Activated naive CD8-positive, alpha-beta T cell (primary cell): ENCODE data around the gene C11orf91.
A peak's percentile ranks its signal among the peaks of the same experiment; 100 is the strongest.
"Not testable (repeated sequence)": the region's sequence is repeated elsewhere in the genome, so short reads cannot be mapped to it uniquely, and the experiment has no call there.

ENCODE experiments used
- H3K27ac Mint-ChIP-seq: one replicate; pipeline ENCODE4 v1.8.0; 2021; ENCODE audit warnings: mixed read lengths
- H3K27me3 Mint-ChIP-seq: one replicate; pipeline ENCODE4 v1.8.0; 2021; ENCODE audit warnings: mixed read lengths
- H3K36me3 Mint-ChIP-seq: one replicate; pipeline ENCODE4 v1.8.0; 2021; ENCODE audit warnings: mixed read lengths
- H3K4me1 Mint-ChIP-seq: one replicate; pipeline ENCODE4 v1.8.0; 2021; ENCODE audit warnings: low read depth, mixed read lengths
- H3K4me3 Mint-ChIP-seq: one replicate; pipeline ENCODE4 v1.8.0; 2021; ENCODE audit warnings: mild to moderate bottlenecking, mixed read lengths
- H3K9me3 Mint-ChIP-seq: one replicate; pipeline ENCODE4 v1.8.0; 2021; ENCODE audit warnings: low read depth, mixed read lengths

C11orf91 gene

DNA sequence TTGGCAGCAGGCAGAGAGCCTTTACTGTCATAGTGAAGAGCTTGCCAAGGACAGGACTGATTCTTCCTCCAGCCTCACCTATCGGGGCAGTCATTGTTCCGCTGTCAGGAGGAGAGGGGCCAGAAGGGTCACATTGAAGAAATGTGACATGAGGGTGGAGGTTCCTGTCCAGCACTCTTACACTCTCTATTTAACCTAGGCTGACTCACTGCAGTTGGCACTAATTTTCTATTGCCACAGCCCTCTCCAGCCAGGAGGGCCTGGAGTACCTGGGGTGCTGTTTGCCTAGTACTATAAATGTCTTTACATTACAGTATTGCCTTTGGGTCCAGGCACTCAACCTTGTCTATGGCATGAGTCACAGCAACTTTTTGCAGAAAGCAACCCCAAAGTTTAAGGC is 7.2 kb upstream of the C11orf91 start:
- not testable (repeated sequence) for H3K4me3 Mint-ChIP-seq, H3K4me1 Mint-ChIP-seq, H3K27ac Mint-ChIP-seq, H3K9me3 Mint-ChIP-seq, H3K36me3 Mint-ChIP-seq, H3K27me3 Mint-ChIP-seq

DNA sequence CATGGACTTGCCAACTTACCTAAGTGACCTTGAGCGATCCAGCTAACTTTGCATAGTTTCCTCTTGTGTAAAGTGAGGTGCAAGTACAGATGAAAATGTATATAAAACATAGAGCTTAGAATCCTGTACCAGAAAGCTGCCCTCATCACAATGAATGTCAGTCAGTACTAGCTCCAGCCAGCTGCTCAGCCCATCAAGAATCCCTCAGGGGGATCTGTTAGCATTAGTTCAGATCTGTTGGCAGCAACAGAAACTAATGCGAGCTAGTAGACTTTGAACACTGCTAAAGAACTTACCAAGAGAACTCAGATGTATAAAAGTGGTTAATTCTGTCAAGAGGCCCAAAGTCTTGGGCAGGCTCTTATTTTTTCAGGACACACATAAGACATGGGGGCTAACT is 6.3 kb upstream of the C11orf91 start:
- Mint-ChIP-seq H3K27ac (no peak overlapping the region), H3K36me3 (peaks cover 6% of the 10 kb centered on the region), H3K4me1 (peaks cover 4% of the 10 kb centered on the region), H3K27me3 (no peaks in the 10 kb centered on the region), H3K9me3 (no peaks in the 10 kb centered on the region), H3K4me3 (no peak overlapping the region)

DNA sequence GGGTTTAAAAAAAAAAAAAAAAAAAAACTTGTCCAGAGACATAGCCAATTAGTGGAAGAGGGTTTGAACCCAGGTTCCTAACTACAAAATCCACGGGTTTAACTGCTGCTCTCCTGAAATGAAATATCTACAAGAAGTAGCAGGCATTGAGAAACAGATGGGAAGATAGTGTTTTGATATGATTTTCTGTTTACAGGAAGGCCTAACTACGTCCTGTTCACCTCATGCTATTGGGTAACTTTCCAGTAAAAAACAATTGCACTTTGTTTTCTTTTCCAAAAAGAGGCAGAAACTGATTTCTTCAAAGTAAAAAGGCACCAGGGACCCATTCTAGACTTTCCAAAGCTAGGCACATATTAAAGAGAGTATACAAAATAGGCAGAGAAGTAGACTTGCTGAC is 5.9 kb upstream of the C11orf91 start:
- H3K4me1 Mint-ChIP-seq = peaks cover 5% of the 10 kb centered on the region
- H3K27me3 Mint-ChIP-seq = no peaks in the 10 kb centered on the region
- H3K36me3 Mint-ChIP-seq = peaks cover 6% of the 10 kb centered on the region
- H3K9me3 Mint-ChIP-seq = no peaks in the 10 kb centered on the region
- peak overlapping the region; percentile 3 for H3K27ac Mint-ChIP-seq
- H3K4me3 Mint-ChIP-seq = no peak overlapping the region

DNA sequence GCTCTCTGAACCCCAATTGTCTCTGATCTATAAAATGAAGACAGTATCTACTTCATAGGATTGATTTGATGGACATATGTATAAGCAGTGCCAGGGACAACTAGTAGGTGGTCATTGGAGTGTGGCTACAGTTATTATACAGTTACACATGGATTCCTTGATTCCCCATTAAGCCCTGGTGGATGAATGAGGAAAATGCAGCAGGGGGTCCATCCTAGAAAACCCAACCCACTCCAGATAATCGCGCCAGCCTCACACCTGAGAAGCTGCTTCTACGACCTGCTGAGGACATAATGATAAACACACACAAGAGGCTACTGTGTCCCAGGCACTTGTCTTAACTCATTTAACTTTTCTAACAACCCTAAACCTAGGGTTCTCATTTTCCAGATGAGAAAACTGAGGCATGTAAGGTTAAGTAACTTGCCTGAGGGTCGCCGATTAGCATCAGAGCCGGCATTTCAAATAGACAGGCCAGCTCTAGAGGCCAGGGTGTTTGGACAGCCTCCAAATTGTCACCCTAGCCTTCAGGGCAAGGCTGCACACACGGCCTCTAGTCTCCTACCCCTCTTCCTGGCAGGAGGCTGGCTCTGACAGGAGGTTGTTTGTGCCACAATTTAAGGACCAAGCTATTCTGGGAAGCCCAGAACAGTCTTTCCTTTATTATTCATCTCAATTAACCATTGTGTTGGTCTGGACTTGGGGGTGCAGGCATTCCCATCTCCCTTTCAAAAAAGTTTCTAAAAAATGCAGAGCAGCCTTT is 3.8 kb upstream of the C11orf91 start:
- Mint-ChIP-seq H3K4me3 (no peak overlapping the region), H3K27me3 (no peaks in the 10 kb centered on the region), H3K4me1 (peaks cover 15% of the 10 kb centered on the region), H3K9me3 (no peaks in the 10 kb centered on the region), H3K36me3 (peaks cover 3% of the 10 kb centered on the region), H3K27ac (no peak overlapping the region)

DNA sequence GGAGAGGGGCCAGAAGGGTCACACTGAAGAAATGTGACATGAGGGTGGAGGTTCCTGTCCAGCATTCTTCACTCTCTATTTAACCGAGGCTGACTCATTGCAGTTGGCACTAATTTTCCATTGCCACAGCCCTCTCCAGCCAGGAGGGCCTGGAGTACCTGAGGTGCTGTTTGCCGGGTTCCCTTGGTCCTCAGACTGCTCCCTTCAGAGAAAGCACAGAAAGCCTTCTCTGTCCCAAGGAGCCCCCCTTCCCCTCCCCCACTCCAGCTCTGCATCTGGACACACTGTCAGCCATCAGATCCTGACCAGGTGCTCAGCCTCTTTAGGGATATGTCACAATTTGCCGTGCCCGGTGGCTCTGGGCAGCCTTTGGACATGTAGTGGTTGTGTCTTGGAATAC is 3.2 kb upstream of the C11orf91 start:
- no peaks in the 10 kb centered on the region for H3K9me3 Mint-ChIP-seq
- peaks cover 15% of the 10 kb centered on the region for H3K4me1 Mint-ChIP-seq
- no peak overlapping the region for H3K27ac Mint-ChIP-seq
- H3K27me3 Mint-ChIP-seq = no peaks in the 10 kb centered on the region
- H3K36me3 Mint-ChIP-seq = peaks cover 3% of the 10 kb centered on the region
- H3K4me3 Mint-ChIP-seq = no peak overlapping the region

DNA sequence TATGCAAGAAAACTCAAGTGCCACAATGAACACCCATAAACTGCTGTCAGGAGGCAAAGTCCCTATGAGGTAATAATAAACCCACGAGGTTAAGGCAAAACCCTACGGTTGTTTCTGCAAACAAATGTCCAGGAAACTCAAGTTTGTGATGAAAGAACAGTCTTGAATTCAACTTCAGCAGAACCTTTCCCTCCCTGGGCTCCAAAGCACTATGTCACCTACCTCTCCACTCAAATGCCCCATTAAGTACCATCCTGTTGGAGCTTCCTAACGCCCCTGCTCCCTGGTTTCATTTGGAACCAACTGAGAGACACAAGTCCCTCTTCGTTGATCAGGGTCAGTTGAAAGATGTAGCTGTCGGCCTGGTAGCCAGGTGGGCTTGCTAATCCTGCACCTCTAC is 2.6 kb upstream of the C11orf91 start:
- no peak overlapping the region for H3K27ac Mint-ChIP-seq
- no peak overlapping the region for H3K4me3 Mint-ChIP-seq
- H3K4me1 Mint-ChIP-seq = peaks cover 15% of the 10 kb centered on the region
- H3K27me3 Mint-ChIP-seq = no peaks in the 10 kb centered on the region
- no peaks in the 10 kb centered on the region for H3K9me3 Mint-ChIP-seq
- peaks cover 3% of the 10 kb centered on the region for H3K36me3 Mint-ChIP-seq

DNA sequence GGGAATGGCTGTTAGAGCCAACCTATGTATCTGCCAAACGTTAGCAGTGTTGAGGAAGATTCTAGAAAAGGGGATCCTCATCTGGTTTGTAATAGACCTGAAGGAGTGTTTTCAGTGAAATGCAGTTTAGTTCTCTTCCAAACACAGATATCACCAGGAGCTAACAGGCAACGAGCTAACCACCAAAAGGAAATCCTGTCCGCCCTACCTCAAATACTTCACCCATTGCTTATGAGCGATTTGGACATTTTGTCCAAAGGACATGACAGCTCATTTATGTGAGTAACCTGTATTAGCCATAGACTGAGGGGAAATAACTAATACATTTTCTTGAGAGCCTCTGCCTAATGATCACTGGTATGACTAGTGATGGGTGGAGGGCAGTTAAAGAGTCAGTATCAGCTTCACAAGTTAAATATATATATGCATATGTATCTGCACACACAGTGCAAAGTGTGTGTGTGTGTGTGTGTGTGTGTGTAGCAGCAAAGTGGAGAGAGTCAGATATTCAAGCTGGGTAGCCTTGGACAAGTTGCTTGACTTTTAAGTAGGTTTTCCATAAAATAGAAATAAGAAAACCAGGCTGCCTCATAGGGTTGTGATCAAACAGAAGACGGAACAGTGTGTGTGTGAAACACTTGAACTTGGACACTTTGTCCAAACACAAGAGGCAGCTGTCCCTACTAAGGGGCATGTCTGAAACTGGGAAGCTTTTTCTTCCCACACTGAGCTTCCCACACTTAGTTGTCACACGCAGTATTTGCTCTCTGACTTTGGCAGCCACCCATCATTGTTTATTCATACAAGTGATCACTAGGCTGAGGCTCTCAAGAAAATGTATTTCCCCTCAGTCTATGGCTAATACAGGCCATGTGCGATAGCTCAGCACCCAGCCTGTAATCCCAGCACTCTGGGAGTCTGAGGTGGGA is 940 bp upstream of the C11orf91 start:
- H3K27me3 Mint-ChIP-seq = no peaks in the 10 kb centered on the region
- H3K4me1 Mint-ChIP-seq = peaks cover 19% of the 10 kb centered on the region
- no peaks in the 10 kb centered on the region for H3K9me3 Mint-ChIP-seq
- H3K4me3 Mint-ChIP-seq = peak overlapping the region; percentile 92
- H3K36me3 Mint-ChIP-seq = peaks cover 2% of the 10 kb centered on the region
- H3K27ac Mint-ChIP-seq = no peak overlapping the region

DNA sequence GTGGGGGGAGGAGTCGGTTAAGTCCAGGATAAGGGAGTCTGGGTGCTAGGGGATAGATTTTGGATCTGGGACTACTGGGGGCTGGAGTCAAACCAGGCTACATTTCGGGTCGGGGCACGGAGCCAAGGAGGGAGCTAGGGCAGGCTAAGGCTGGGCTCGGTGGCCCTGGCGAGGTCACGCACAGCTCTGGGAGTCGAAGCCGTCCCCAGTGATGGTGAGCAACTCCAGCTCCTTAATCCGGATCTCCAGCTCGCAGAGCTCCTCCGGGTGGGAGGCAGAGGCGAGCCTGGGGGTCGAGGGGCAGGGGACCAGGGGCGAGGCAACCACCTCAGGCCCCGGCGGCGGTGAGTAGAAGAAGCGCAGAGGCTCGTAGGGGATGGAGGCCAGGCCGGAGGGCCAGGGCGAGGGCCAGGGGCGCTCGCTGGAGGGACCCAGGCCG is 544 bp downstream of the C11orf91 start:
- Mint-ChIP-seq H3K9me3 (no peaks in the 10 kb centered on the region), H3K4me3 (peak overlapping the region; percentile 78), H3K36me3 (no peaks in the 10 kb centered on the region), H3K27me3 (no peaks in the 10 kb centered on the region), H3K27ac (no peak overlapping the region), H3K4me1 (peaks cover 18% of the 10 kb centered on the region)

DNA sequence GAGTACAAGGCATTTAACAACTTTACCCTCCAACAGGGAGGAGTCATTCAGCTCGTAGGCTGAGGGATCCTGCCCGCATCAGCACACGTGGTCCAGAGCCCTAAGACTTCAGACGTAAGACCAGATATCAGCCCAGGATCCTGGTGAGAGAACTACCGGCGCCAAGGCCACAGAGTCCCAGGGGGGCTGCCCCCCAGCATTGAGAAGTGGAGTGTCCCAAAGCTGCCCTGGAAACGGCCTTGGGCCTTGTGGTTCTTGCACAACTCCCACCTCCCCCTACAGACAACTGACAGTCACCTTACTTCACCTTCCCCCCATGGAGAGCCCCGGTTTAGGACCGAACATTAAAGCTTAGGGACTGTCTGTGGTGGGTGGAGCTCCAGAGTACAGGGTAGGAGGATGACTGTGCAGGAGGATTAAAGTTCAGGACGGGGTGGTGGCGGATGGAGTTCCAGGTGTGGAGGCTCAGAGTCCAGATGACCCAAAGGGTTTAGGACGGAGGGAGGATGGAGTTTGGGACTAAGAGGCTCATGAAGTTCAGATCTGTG is 1.0 kb downstream of the C11orf91 start:
- Mint-ChIP-seq H3K4me3 (peak overlapping the region; percentile 78), H3K9me3 (no peaks in the 10 kb centered on the region), H3K27ac (no peak overlapping the region), H3K36me3 (no peaks in the 10 kb centered on the region), H3K4me1 (peaks cover 18% of the 10 kb centered on the region), H3K27me3 (no peaks in the 10 kb centered on the region)

DNA sequence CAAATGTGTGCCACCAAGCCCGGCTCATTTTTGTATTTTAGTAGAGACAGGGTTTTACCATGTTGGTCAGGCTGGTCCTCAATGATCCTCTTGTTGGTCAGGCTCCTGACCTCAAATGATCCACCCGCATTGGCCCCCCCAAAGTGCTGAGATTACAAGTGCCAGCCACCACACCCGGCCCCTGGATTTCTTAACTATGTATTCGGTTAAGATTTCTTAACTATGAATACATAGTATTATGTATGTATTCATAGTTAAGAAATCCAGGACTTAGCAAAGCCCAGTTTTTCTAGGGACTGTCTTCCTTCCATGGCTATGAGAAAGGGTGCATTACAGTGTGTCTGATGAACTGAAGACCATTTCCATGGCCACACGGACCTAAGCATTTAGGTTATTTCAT is 1.7 kb downstream of the C11orf91 start:
- Mint-ChIP-seq H3K27me3 (no peaks in the 10 kb centered on the region), H3K9me3 (no peaks in the 10 kb centered on the region), H3K4me3 (no peak overlapping the region), H3K27ac (no peak overlapping the region), H3K4me1 (peaks cover 18% of the 10 kb centered on the region), H3K36me3 (no peaks in the 10 kb centered on the region)

DNA sequence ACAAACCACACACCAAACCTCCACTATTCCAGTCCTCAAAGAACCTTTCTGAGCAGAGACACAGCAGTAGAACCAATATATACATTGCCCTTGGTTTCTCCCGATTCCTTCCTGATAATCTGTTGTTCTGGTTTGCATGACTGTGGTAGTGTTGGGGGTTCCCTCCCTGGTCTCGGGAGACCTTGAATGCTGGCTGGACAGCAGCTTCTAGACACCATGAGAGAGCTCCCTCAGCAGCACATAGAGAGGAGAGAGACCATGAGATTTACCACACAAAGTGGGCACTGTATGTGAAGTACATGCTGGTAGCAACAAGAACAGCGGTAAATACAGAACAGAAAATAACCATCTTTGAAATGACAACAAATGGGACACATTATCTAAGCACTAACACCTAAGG is 2.6 kb downstream of the C11orf91 start:
- H3K9me3 Mint-ChIP-seq = no peaks in the 10 kb centered on the region
- H3K4me1 Mint-ChIP-seq = peaks cover 18% of the 10 kb centered on the region
- H3K27me3 Mint-ChIP-seq = no peaks in the 10 kb centered on the region
- no peak overlapping the region for H3K27ac Mint-ChIP-seq
- H3K36me3 Mint-ChIP-seq = no peaks in the 10 kb centered on the region
- no peak overlapping the region for H3K4me3 Mint-ChIP-seq

DNA sequence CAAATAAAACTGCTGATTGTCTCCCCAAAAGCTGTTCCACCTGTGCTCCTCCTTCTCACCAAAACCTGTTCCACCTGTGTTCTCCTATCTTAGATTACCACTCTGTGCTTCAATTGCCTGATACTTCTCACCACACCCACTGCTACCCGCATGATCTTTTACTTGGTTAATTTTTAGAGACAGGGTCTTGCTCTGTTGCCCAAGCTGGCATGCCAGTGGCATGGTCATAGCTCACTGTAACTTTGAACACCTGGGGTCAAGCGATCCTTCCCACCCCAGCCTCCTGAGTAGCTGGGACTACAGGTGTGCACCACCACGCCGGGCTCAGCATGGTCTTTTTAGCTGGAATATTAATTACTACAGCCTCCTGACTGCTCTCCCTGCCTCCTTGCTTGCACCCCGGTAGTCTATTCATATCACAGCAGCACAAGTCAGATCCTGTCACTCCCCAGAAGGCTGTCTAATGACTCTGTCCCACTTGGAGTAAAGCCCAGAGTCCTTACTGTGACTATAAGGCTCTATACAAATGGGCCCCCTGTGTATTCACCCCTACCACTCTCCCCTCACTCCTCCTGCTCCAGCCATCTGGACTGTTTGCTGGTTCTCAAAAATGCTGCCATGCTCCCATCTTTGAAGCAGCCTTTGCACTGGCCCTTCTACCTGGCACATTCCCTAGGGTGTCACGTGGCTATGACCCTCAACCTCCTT is 3.5 kb downstream of the C11orf91 start:
- Mint-ChIP-seq H3K4me3 (no peak overlapping the region), H3K9me3 (no peaks in the 10 kb centered on the region), H3K27me3 (no peaks in the 10 kb centered on the region), H3K4me1 (peaks cover 18% of the 10 kb centered on the region), H3K36me3 (no peaks in the 10 kb centered on the region), H3K27ac (no peak overlapping the region)

DNA sequence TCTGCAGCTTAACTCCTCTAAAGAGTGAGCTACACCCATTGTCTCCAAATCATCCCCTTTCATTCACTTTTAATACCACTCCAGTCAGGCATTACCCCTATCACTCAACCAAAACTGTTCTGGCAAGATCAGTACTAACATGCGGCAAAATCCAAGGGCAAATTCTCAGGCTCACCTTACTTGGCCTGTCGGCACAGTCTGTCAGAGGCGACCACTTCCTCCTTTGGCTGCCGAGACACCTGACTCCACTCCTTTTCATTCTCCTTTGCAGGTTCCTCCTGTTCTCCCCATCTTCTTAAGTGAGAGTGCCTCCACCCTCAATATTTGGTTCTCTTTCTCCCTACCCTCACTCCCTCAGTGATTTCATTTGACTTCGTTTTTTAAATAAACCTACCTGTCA is 4.2 kb downstream of the C11orf91 start:
- Mint-ChIP-seq H3K36me3 (no peaks in the 10 kb centered on the region), H3K9me3 (no peaks in the 10 kb centered on the region), H3K27me3 (peaks cover under 1% of the 10 kb centered on the region), H3K4me3 (no peak overlapping the region), H3K4me1 (peaks cover 16% of the 10 kb centered on the region), H3K27ac (no peak overlapping the region)

DNA sequence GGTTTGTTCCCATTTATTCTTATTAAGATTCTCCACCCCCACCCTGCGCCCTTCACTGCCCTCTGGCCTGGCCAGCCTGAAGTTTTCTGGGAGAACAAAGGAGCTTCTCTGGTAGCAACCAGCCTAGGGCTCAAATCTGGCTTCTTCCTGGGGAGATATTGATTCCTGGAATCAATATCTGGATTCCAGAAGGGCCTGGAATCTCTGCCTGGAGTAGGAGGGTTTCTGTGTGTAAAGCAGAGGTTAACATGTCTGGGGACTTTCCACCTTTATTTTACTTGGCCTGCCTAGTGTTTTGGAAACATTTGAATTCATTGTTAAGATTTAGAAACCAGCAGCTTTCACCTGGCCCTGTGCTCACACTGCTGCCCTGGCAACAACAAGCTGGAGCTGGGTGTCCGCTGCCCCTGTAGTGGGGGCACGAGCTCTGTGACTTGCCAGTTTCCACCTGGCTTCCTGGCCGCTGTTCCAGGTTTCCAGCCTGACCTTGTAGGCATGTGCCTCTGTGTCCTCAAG is 5.5 kb downstream of the C11orf91 start:
- Mint-ChIP-seq H3K27ac (no peak overlapping the region), H3K4me1 (peaks cover 10% of the 10 kb centered on the region), H3K36me3 (no peaks in the 10 kb centered on the region), H3K9me3 (no peaks in the 10 kb centered on the region), H3K4me3 (no peak overlapping the region), H3K27me3 (peaks cover 2% of the 10 kb centered on the region)
